Spinal cord (tissue), 10 donors: ENCODE data around the gene VIT. TPM values are rescaled to one million over a fixed set of nuclear protein-coding genes. Genes with fewer than 3 reads are reported as not detected.
"Not testable (repeated sequence)": the region's sequence is repeated elsewhere in the genome, so short reads cannot be mapped to it uniquely, and the experiment has no call there.

ENCODE experiments used
- DNase-seq, 6 donors: peaks; one replicate each; pipeline versions ENCODE4 v3.0.0 to v3.0.0-alpha.2; 2013 to 2015; ENCODE audit warnings: low spot score in 6 of 6, low read depth in 4 of 6
- H3K27ac ChIP-seq: one replicate; pipeline ENCODE4 v1.5.1; 2013; ENCODE audit warnings: low read depth, low read length, control low read depth
- H3K27me3 ChIP-seq: one replicate; pipeline ENCODE4 v1.6.1; 2013; ENCODE audit warnings: low read length; ENCODE audit not compliant: control insufficient read depth, insufficient read depth
- H3K36me3 ChIP-seq: one replicate; pipeline ENCODE4 v1.6.1; 2013; ENCODE audit warnings: low read length; ENCODE audit not compliant: control insufficient read depth, insufficient read depth
- H3K4me1 ChIP-seq: one replicate; pipeline ENCODE4 v1.6.1; 2013; ENCODE audit warnings: low read length; ENCODE audit not compliant: control insufficient read depth, insufficient read depth
- H3K4me3 ChIP-seq: one replicate; pipeline ENCODE4 v1.5.1; 2013; ENCODE audit warnings: low read depth, low read length, control low read depth
- H3K9me3 ChIP-seq: one replicate; pipeline ENCODE4 v1.6.1; 2013; ENCODE audit warnings: low read length; ENCODE audit not compliant: control insufficient read depth, insufficient read depth
- WGBS: methylation state at CpG from one replicate; pipeline ENCODE4 v1.1.5; 2013; ENCODE audit warnings: missing lambda C conversion rate; ENCODE audit not compliant: insufficient coverage; 5-methylcytosine and 5-hydroxymethylcytosine counted together
- polyA plus RNA-seq, 2 donors: library from polyadenylated mRNA; unstranded; fragments of 120-200 nt; gene quantifications; one replicate each; pipeline ENCODE4 v1.2.1, GENCODE V29; 2013; ENCODE audit not compliant: insufficient read length in 2 of 2
- total RNA-seq, 2 donors: library from RNA; depleted of rRNA in 1 of 2; stranded (reverse); fragments of 120-200 nt in 1 of 2; fragments of >200 nt in 1 of 2; gene quantifications; one replicate each; pipeline versions ENCODE4 v1.2.3 to v1.2.4, GENCODE V29; 2013 to 2014
- donor health status: healthy.

VIT gene
- total and polyA plus RNA-seq, 4 donors = 1.3 to 3.8 (median 1.5) TPM; not detected in 1

DNA sequence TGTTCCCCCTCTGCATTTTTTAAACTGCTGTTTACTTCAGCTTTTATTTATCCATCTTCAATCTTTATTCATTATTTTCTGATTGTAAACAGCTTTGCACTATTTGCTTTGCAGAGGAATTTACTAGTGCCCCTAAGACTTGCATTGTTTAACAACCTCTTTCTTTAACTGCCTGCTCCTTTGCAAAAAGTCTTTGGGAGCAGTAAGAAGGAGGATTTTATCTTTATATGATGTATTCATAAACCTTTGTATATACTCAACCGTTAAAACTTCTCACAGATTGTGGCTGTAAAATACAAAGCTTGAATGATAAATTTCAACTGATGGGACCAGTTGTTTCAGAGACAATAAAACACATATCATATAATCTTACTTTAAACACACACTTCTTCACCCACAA lies 20.1 kb upstream of the VIT start:
- Histone ChIP-seq H3K27ac (no peak overlapping the region), H3K9me3 (no peaks in the 10 kb centered on the region), H3K27me3 (no peaks in the 10 kb centered on the region), H3K4me3 (no peak overlapping the region), H3K4me1 (no peaks in the 10 kb centered on the region), H3K36me3 (no peaks in the 10 kb centered on the region)
- no CpG with 5 or more reads among the region's 1 CpG for WGBS
- no peak for DNase-seq

DNA sequence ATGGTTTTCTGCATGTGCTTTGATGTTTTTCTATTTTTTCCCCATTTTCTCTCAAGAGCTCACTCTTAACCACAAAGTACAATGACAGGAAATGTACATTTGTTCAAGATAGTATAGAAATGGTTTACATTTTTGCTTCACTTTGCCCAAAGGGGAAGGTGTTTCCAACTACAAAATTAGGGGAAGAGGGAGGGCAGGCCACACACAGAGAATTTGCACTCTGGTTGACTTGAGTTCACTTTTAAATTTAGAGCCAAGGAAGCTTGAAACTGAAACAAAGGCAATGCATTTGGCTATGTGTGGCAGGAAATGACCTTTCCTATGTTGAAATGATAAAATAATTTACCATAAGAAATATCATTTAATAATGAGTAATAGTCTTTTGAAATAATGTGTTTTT lies 19.1 kb upstream of the VIT start:
- no peaks in the 10 kb centered on the region for H3K27me3 ChIP-seq
- no peak for DNase-seq
- no peak overlapping the region for H3K27ac ChIP-seq
- H3K4me3 ChIP-seq = no peak overlapping the region
- H3K9me3 ChIP-seq = no peaks in the 10 kb centered on the region
- H3K36me3 ChIP-seq = no peaks in the 10 kb centered on the region
- no peaks in the 10 kb centered on the region for H3K4me1 ChIP-seq

- Histone ChIP-seq H3K27ac (no peak overlapping the region), H3K36me3 (no peaks in the 10 kb centered on the region), H3K27me3 (no peaks in the 10 kb centered on the region), H3K4me3 (no peak overlapping the region), H3K9me3 (no peaks in the 10 kb centered on the region), H3K4me1 (no peaks in the 10 kb centered on the region)
- WGBS = 87% methylated on average over 4 of the region's 4 CpGs
- no peak for DNase-seq
These were observed 18.4 kb upstream of the VIT start for GRCh38 chr2:36677996-36678605.

GRCh38 chr2:36678856-36679255 lies 17.7 kb upstream of the VIT start:
- whole genome bisulfite sequencing = no CpG with 5 or more reads among the region's 1 CpG
- no peaks in the 10 kb centered on the region for H3K36me3 ChIP-seq
- no peak overlapping the region for H3K4me3 ChIP-seq
- H3K27ac ChIP-seq = no peak overlapping the region
- H3K9me3 ChIP-seq = no peaks in the 10 kb centered on the region
- H3K27me3 ChIP-seq = no peaks in the 10 kb centered on the region
- DNase-seq = no peak
- no peaks in the 10 kb centered on the region for H3K4me1 ChIP-seq

- H3K9me3 ChIP-seq = no peaks in the 10 kb centered on the region
- no peak overlapping the region for H3K27ac ChIP-seq
- no peaks in the 10 kb centered on the region for H3K36me3 ChIP-seq
- DNase-seq = no peak
- H3K4me3 ChIP-seq = no peak overlapping the region
- 80% methylated on average over 1 of the region's 2 CpGs for WGBS
- H3K27me3 ChIP-seq = no peaks in the 10 kb centered on the region
- H3K4me1 ChIP-seq = no peaks in the 10 kb centered on the region
These were observed 16.5 kb upstream of the VIT start for GRCh38 chr2:36680012-36680411.

GRCh38 chr2:36682562-36682961 lies 13.9 kb upstream of the VIT start:
- no peaks in the 10 kb centered on the region for H3K4me1 ChIP-seq
- no peaks in the 10 kb centered on the region for H3K9me3 ChIP-seq
- H3K27ac ChIP-seq = no peak overlapping the region
- no peaks in the 10 kb centered on the region for H3K27me3 ChIP-seq
- no peak overlapping the region for H3K4me3 ChIP-seq
- no peak for DNase-seq
- no peaks in the 10 kb centered on the region for H3K36me3 ChIP-seq
- WGBS = 82% methylated on average over 5 of the region's 6 CpGs

GRCh38 chr2:36683002-36683401 lies 13.5 kb upstream of the VIT start:
- H3K9me3 ChIP-seq = no peaks in the 10 kb centered on the region
- DNase-seq = no peak
- H3K4me3 ChIP-seq = no peak overlapping the region
- 100% methylated on average over 1 of the region's 2 CpGs for WGBS
- no peaks in the 10 kb centered on the region for H3K27me3 ChIP-seq
- H3K36me3 ChIP-seq = no peaks in the 10 kb centered on the region
- no peak overlapping the region for H3K27ac ChIP-seq
- H3K4me1 ChIP-seq = no peaks in the 10 kb centered on the region

GRCh38 chr2:36688291-36688690 lies 8.2 kb upstream of the VIT start:
- not testable (repeated sequence) for H3K27ac ChIP-seq, H3K4me1 ChIP-seq, H3K9me3 ChIP-seq, DNase-seq, H3K4me3 ChIP-seq, H3K36me3 ChIP-seq, H3K27me3 ChIP-seq
- WGBS = 98% methylated on average over 23 of the region's 30 CpGs

DNA sequence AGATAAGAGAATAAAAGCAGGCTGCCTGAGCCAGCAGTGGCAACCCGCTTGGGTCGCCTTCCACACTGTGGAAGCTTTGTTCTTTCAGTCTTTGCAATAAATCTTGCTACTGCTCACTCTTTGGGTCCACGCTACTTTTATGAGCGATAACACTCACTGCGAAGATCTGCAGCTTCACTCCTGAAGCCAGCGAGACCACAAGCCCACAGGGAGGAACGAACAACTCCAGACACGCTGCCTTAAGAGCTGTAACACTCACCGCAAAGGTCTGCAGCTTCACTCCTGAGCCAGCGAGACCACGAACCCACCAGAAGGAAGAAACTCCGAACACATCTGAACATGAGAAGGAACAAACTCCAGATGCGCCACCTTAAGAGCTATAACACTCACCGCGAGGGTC lies 7.5 kb upstream of the VIT start:
- DNase-seq, H3K4me3 ChIP-seq, H3K27ac ChIP-seq, H3K9me3 ChIP-seq, H3K27me3 ChIP-seq, H3K36me3 ChIP-seq, H3K4me1 ChIP-seq: not testable (repeated sequence)
- 98% methylated on average over 11 of the region's 15 CpGs for WGBS

- peak in 1 of 6 donors; percentile 46 for DNase-seq
- Histone ChIP-seq H3K27me3 (no peaks in the 10 kb centered on the region), H3K4me3 (no peak overlapping the region), H3K9me3 (no peaks in the 10 kb centered on the region), H3K36me3 (no peaks in the 10 kb centered on the region), H3K27ac (no peak overlapping the region), H3K4me1 (no peaks in the 10 kb centered on the region)
- no CpG with 5 or more reads among the region's 2 CpGs for WGBS
These were observed 4.4 kb upstream of the VIT start for GRCh38 chr2:36692121-36692520.
